Esophagus mucosa (tissue), 1 donor: ENCODE results near the gene ZNF716. TPM values are rescaled to one million over a fixed set of nuclear protein-coding genes. Genes with fewer than 3 reads are reported as not detected.
"Not testable (repeated sequence)": the region's sequence is repeated elsewhere in the genome, so short reads cannot be mapped to it uniquely, and the experiment has no call there.

Experiments used
- ATAC-seq: fragments of 200-7000 bp; cut with Tn5 transposase; one replicate; pipeline ENCODE4 v1.9.1; 2020
- total RNA-seq: library from RNA; stranded (reverse); gene quantifications from one replicate; pipeline ENCODE4 v1.2.4, GENCODE V29; 2023
- donor health status: DM: yes; HTN: yes; CAD: no.

The ZNF716 gene
- not detected for total RNA-seq

GRCh38 chr7:57449904-57450303 is at the start of gene ZNF716:
Gene ZNF716, plus strand, starts transcription at chr7:57450177. Its CDS starts 112 bp downstream, at chr7:57450289.
- no peak for ATAC-seq

- ATAC-seq = no peak
These were observed 49.3 kb upstream of the ZNF716 start for GRCh38 chr7:57400531-57401155.

GRCh38 chr7:57403051-57403450 is 46.9 kb upstream of the ZNF716 start:
- not testable (repeated sequence) for ATAC-seq

GRCh38 chr7:57403601-57404342 is 46.2 kb upstream of the ZNF716 start:
- ATAC-seq = no peak

GRCh38 chr7:57404343-57404966 is 45.5 kb upstream of the ZNF716 start:
- ATAC-seq = no peak

GRCh38 chr7:57404967-57405421 is 45.0 kb upstream of the ZNF716 start:
- ATAC-seq = no peak

- ATAC-seq = no peak
These were observed 42.9 kb upstream of the ZNF716 start for GRCh38 chr7:57407125-57407524.

GRCh38 chr7:57412168-57412567 is 37.8 kb upstream of the ZNF716 start:
- ATAC-seq = no peak

- peak; percentile 20 for ATAC-seq
These were observed 37.4 kb upstream of the ZNF716 start for GRCh38 chr7:57412618-57413017.

- no peak for ATAC-seq
These were observed 36.2 kb upstream of the ZNF716 start for GRCh38 chr7:57413529-57414398.

GRCh38 chr7:57414415-57414814 is 35.6 kb upstream of the ZNF716 start:
- ATAC-seq = no peak

- no peak for ATAC-seq
These were observed 35.1 kb upstream of the ZNF716 start for GRCh38 chr7:57414852-57415251.

GRCh38 chr7:57415326-57415725 is 34.7 kb upstream of the ZNF716 start:
- no peak for ATAC-seq

GRCh38 chr7:57415730-57416129 is 34.2 kb upstream of the ZNF716 start:
- no peak for ATAC-seq

- ATAC-seq = no peak
These were observed 33.2 kb upstream of the ZNF716 start for GRCh38 chr7:57416601-57417358.

- no peak for ATAC-seq
These were observed 32.2 kb upstream of the ZNF716 start for GRCh38 chr7:57417736-57418135.

- ATAC-seq = no peak
These were observed 26.2 kb upstream of the ZNF716 start for GRCh38 chr7:57423768-57424167.

- ATAC-seq = no peak
These were observed 25.3 kb upstream of the ZNF716 start for GRCh38 chr7:57424515-57425238.

- no peak for ATAC-seq
These were observed 24.6 kb upstream of the ZNF716 start for GRCh38 chr7:57425239-57425944.

GRCh38 chr7:57425969-57426628 is 23.9 kb upstream of the ZNF716 start:
- no peak for ATAC-seq
